Measurements from ENCODE around the gene APOA1.

The APOA1 gene

DNA sequence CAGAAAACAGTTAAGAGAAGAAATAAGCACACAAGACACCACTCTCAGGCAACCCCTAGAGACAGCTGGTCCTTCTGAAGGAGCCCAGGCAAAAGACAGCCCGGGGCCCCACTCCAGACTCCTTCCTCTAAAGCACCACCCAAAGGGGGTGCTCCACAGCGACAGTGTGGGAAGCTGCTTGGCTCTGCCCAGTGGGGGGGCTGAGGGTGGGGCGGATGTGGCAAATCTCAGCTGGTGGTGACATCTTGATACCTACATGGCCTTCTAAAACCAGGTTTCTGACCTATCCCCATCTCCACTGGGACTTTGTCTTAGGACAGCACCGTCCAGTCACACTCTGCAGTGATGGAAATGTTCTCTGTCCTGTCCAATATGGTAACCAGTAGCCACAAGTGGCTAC, 10.2 kb upstream of the APOA1 start:
- ATAC-seq (ENCODE audit: insufficient read depth, low read depth) (no peak), DNase-seq (no peak)
- no peak overlapping the region for H2AFZ ChIP-seq (ENCODE audit: low read depth, low read length)
- H4K20me1 ChIP-seq (ENCODE audit: insufficient read depth, low read length) = no peaks in the 10 kb centered on the region
- peaks cover 49% of the 10 kb centered on the region for H3K36me3 ChIP-seq (ENCODE audit: insufficient read depth, low read length)
- H3K9me3 ChIP-seq (ENCODE audit: insufficient read depth, low read length, severe bottlenecking) = no peaks in the 10 kb centered on the region
- no peaks in the 10 kb centered on the region for H3K79me2 ChIP-seq (ENCODE audit: insufficient read depth, low read length)
- H3K27ac ChIP-seq (ENCODE audit: low read length) = no peak overlapping the region
- H3K4me2 ChIP-seq (ENCODE audit: insufficient read depth, low read length) = no peak overlapping the region
- TF ChIP-seq, protein P1, sequence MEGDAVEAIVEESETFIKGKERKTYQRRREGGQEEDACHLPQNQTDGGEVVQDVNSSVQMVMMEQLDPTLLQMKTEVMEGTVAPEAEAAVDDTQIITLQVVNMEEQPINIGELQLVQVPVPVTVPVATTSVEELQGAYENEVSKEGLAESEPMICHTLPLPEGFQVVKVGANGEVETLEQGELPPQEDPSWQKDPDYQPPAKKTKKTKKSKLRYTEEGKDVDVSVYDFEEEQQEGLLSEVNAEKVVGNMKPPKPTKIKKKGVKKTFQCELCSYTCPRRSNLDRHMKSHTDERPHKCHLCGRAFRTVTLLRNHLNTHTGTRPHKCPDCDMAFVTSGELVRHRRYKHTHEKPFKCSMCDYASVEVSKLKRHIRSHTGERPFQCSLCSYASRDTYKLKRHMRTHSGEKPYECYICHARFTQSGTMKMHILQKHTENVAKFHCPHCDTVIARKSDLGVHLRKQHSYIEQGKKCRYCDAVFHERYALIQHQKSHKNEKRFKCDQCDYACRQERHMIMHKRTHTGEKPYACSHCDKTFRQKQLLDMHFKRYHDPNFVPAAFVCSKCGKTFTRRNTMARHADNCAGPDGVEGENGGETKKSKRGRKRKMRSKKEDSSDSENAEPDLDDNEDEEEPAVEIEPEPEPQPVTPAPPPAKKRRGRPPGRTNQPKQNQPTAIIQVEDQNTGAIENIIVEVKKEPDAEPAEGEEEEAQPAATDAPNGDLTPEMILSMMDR (IDR thresholded peaks at IDR 0.05; ENCODE audit: borderline replicate concordance, extremely low read depth, low read length, poor library complexity, severe bottlenecking) = no peak
- TF ChIP-seq EZH2 (IDR thresholded peaks at IDR 0.05; ENCODE audit: borderline replicate concordance, low read depth, low read length, severe bottlenecking) = no peak
- no peak overlapping the region for H3K9ac ChIP-seq (ENCODE audit: low read depth, low read length)
- no peaks in the 10 kb centered on the region for H3K27me3 ChIP-seq (ENCODE audit: insufficient read depth, low read length, poor library complexity)
- peaks cover 32% of the 10 kb centered on the region for H3K4me1 ChIP-seq (ENCODE audit: insufficient read depth, low read length)
- no peak overlapping the region for H3K4me3 ChIP-seq (ENCODE audit: low read depth in 1 of 2, low read length in 2 of 2)

GRCh38 chr11:116844722-116845121, 7.3 kb upstream of the APOA1 start:
- no peak overlapping the region for H3K4me3 ChIP-seq (ENCODE audit: low read depth in 1 of 2, low read length in 2 of 2)
- no peak overlapping the region for H3K4me2 ChIP-seq (ENCODE audit: insufficient read depth, low read length)
- no peak overlapping the region for H3K9ac ChIP-seq (ENCODE audit: low read depth, low read length)
- no peak for ATAC-seq (ENCODE audit: insufficient read depth, low read depth)
- no peak overlapping the region for H2AFZ ChIP-seq (ENCODE audit: low read depth, low read length)
- no peak overlapping the region for H3K27ac ChIP-seq (ENCODE audit: low read length)
- H3K79me2 ChIP-seq (ENCODE audit: insufficient read depth, low read length) = no peaks in the 10 kb centered on the region
- peaks cover 3% of the 10 kb centered on the region; the same call in 1 of the 2 replicates for H3K4me1 ChIP-seq (ENCODE audit: insufficient read depth, low read length)
- H3K36me3 ChIP-seq (ENCODE audit: insufficient read depth, low read length) = peaks cover 49% of the 10 kb centered on the region
- H4K20me1 ChIP-seq (ENCODE audit: insufficient read depth, low read length) = no peaks in the 10 kb centered on the region
- no peaks in the 10 kb centered on the region for H3K27me3 ChIP-seq (ENCODE audit: insufficient read depth, low read length, poor library complexity)
- DNase-seq = no peak
- no peak for TF ChIP-seq EZH2 (IDR thresholded peaks at IDR 0.05; ENCODE audit: borderline replicate concordance, low read depth, low read length, severe bottlenecking)
- TF ChIP-seq, protein P1 (IDR thresholded peaks at IDR 0.05; ENCODE audit: borderline replicate concordance, extremely low read depth, low read length, poor library complexity, severe bottlenecking) = no peak
- no peaks in the 10 kb centered on the region for H3K9me3 ChIP-seq (ENCODE audit: insufficient read depth, low read length, severe bottlenecking)

- Histone ChIP-seq H3K36me3 (ENCODE audit: insufficient read depth, low read length) (peaks cover 40% of the 10 kb centered on the region), H3K79me2 (ENCODE audit: insufficient read depth, low read length) (no peaks in the 10 kb centered on the region), H3K27me3 (ENCODE audit: insufficient read depth, low read length, poor library complexity) (no peaks in the 10 kb centered on the region), H3K4me2 (ENCODE audit: insufficient read depth, low read length) (no peak overlapping the region), H4K20me1 (ENCODE audit: insufficient read depth, low read length) (no peaks in the 10 kb centered on the region), H3K4me3 (ENCODE audit: low read depth in 1 of 2, low read length in 2 of 2) (no peak overlapping the region), H3K9me3 (ENCODE audit: insufficient read depth, low read length, severe bottlenecking) (no peaks in the 10 kb centered on the region), H3K27ac (ENCODE audit: low read length) (no peak overlapping the region), H3K9ac (ENCODE audit: low read depth, low read length) (no peak overlapping the region), H3K4me1 (ENCODE audit: insufficient read depth, low read length) (no peaks in the 10 kb centered on the region), H2AFZ (ENCODE audit: low read depth, low read length) (no peak overlapping the region)
- ATAC-seq (ENCODE audit: insufficient read depth, low read depth) (no peak), DNase-seq (no peak)
- TF ChIP-seq, protein P1 (IDR thresholded peaks at IDR 0.05; ENCODE audit: borderline replicate concordance, extremely low read depth, low read length, poor library complexity, severe bottlenecking) = no peak
- no peak for TF ChIP-seq EZH2 (IDR thresholded peaks at IDR 0.05; ENCODE audit: borderline replicate concordance, low read depth, low read length, severe bottlenecking)
Observed at GRCh38 chr11:116843661-116844060, 6.2 kb upstream of the APOA1 start.

DNA sequence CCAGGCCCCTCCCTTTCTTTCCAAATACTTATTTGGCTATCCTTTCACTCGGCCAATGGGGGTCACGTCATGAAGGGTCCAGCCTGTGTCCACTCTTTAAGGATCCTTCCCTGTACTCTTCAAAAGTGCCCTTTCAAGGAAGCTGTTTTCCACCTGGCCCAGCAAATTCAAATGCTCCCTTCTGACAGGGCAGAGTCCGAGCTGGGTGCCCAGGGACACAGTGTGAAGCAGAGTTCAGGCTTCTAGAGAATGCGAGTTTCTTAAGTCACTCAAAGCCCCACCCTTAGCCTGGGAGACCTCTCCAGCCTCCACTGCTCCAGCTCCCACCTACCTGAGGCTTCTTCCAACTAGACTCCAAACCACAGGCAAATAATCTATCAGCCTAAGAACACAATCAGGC, 5.5 kb upstream of the APOA1 start:
- Histone ChIP-seq H3K4me1 (ENCODE audit: insufficient read depth, low read length) (no peaks in the 10 kb centered on the region), H3K36me3 (ENCODE audit: insufficient read depth, low read length) (peaks cover 39% of the 10 kb centered on the region), H3K27ac (ENCODE audit: low read length) (no peak overlapping the region), H3K27me3 (ENCODE audit: insufficient read depth, low read length, poor library complexity) (no peaks in the 10 kb centered on the region), H3K9ac (ENCODE audit: low read depth, low read length) (no peak overlapping the region), H3K4me2 (ENCODE audit: insufficient read depth, low read length) (no peak overlapping the region), H3K4me3 (ENCODE audit: low read depth in 1 of 2, low read length in 2 of 2) (no peak overlapping the region), H2AFZ (ENCODE audit: low read depth, low read length) (no peak overlapping the region), H4K20me1 (ENCODE audit: insufficient read depth, low read length) (no peaks in the 10 kb centered on the region), H3K9me3 (ENCODE audit: insufficient read depth, low read length, severe bottlenecking) (no peaks in the 10 kb centered on the region), H3K79me2 (ENCODE audit: insufficient read depth, low read length) (no peaks in the 10 kb centered on the region)
- TF ChIP-seq EZH2 (IDR thresholded peaks at IDR 0.05; ENCODE audit: borderline replicate concordance, low read depth, low read length, severe bottlenecking) = no peak
- DNase-seq (no peak), ATAC-seq (ENCODE audit: insufficient read depth, low read depth) (no peak)
